Colonic mucosa (tissue), 4 donors: Measurements from ENCODE around the gene CCDC197. TPM values are rescaled to one million over a fixed set of nuclear protein-coding genes. Genes with fewer than 3 reads are reported as not detected.

Experiments used
- DNase-seq: peaks from one replicate; pipeline ENCODE4 v3.0.0-alpha.2; 2020
- H3K27ac ChIP-seq: fragments of 200-600 bp; one replicate; pipeline ENCODE4 v1.8.0; 2021
- H3K27me3 ChIP-seq: fragments of 200-600 bp; one replicate; pipeline ENCODE4 v1.8.0; 2021
- H3K36me3 ChIP-seq: fragments of 200-600 bp; one replicate; pipeline ENCODE4 v1.8.0; 2021
- H3K4me1 ChIP-seq: fragments of 200-600 bp; one replicate; pipeline ENCODE4 v1.8.0; 2021; ENCODE audit warnings: mild to moderate bottlenecking
- H3K4me3 ChIP-seq: fragments of 200-600 bp; one replicate; pipeline ENCODE4 v1.8.0; 2021
- H3K9ac ChIP-seq, 2 donors: one replicate each; pipeline ENCODE4 v1.7.0; 2013; ENCODE audit warnings: control low read depth in 2 of 2, low read depth in 2 of 2, low read length in 2 of 2
- H3K9me3 ChIP-seq: fragments of 200-600 bp; one replicate; pipeline ENCODE4 v1.8.0; 2021
- CTCF ChIP-seq: fragments of 200-600 bp; IDR thresholded peaks from one replicate; pipeline ENCODE4 v1.8.0; 2022; ENCODE audit warnings: antibody characterized with exemption, mild to moderate bottlenecking
- intact Hi-C: fragments of 100-400 bp; cut with DNase I; formaldehyde crosslinking; loops from one replicate; pipeline ENCODE4 v1.14.1; 2022
- total RNA-seq, 2 donors: library from RNA; stranded (reverse); fragmentation: NEBNext Ultra II Directional in 1 of 2; extraction: Animal tissue kit (Norgen Biotek cat#: 25700) in 1 of 2; gene quantifications; one replicate each; pipeline ENCODE4 v1.2.1, GENCODE V29; 2021
- donor health status: healthy.
- donor health status: DM: no; HTN: no; CAD: no.
- donor health status: DM: no; HTN: no; CAD: no.

Gene CCDC197
- total RNA-seq, 2 donors from 2014 or later: not detected

GRCh38 chr14:93956514-93957332 lies 40.4 kb upstream of the CCDC197 start:
- H3K9me3 ChIP-seq: no peaks in the 10 kb centered on the region
- H3K36me3 ChIP-seq: no peaks in the 10 kb centered on the region
- no peaks in the 10 kb centered on the region for H3K27me3 ChIP-seq
- no peak for DNase-seq
- no peak overlapping the region for H3K27ac ChIP-seq
- TF ChIP-seq CTCF: no peak
- H3K4me1 ChIP-seq: no peaks in the 10 kb centered on the region
- intact Hi-C loops: no loop called here
- peak overlapping the region; percentile 44 to 50 for H3K9ac ChIP-seq
- no peak overlapping the region for H3K4me3 ChIP-seq

GRCh38 chr14:93957333-93957710 lies 39.8 kb upstream of the CCDC197 start:
- DNase-seq: no peak
- intact Hi-C loops: no loop called here
- TF ChIP-seq CTCF: no peak
- peak overlapping the region in 1 of 2 donors; percentile 12 for H3K9ac ChIP-seq
- no peaks in the 10 kb centered on the region for H3K4me1 ChIP-seq
- no peaks in the 10 kb centered on the region for H3K27me3 ChIP-seq
- no peak overlapping the region for H3K4me3 ChIP-seq
- no peaks in the 10 kb centered on the region for H3K9me3 ChIP-seq
- no peaks in the 10 kb centered on the region for H3K36me3 ChIP-seq
- no peak overlapping the region for H3K27ac ChIP-seq

GRCh38 chr14:93957751-93958566 lies 39.1 kb upstream of the CCDC197 start:
- Histone ChIP-seq H3K9me3 (no peaks in the 10 kb centered on the region), H3K9ac (peak overlapping the region in 1 of 2 donors; percentile 12), H3K36me3 (no peaks in the 10 kb centered on the region), H3K27ac (no peak overlapping the region), H3K4me3 (no peak overlapping the region), H3K4me1 (no peaks in the 10 kb centered on the region), H3K27me3 (no peaks in the 10 kb centered on the region)
- TF ChIP-seq CTCF: no peak
- intact Hi-C loops: no loop called here
- no peak for DNase-seq

GRCh38 chr14:93958567-93959238 lies 38.4 kb upstream of the CCDC197 start:
- DNase-seq: no peak
- Histone ChIP-seq H3K9me3 (no peaks in the 10 kb centered on the region), H3K9ac (peak overlapping the region; percentile 21 to 53), H3K36me3 (no peaks in the 10 kb centered on the region), H3K27ac (peak overlapping the region; percentile 38), H3K4me1 (no peaks in the 10 kb centered on the region), H3K27me3 (no peaks in the 10 kb centered on the region), H3K4me3 (no peak overlapping the region)
- TF ChIP-seq CTCF: no peak
- intact Hi-C loops: no loop called here
